ENCODE measurements around the gene TIPIN. TPM values are rescaled to one million over a fixed set of nuclear protein-coding genes. Genes with fewer than 3 reads are reported as not detected.

TIPIN gene
- total RNA-seq, 1 donor from 2014 or later, result 7.0 TPM

- DNase-seq (ENCODE audit: low spot score), result no peak
Measured at GRCh38 chr15:66302489-66303278, 53.8 kb downstream of the TIPIN start.

- no peak for DNase-seq (ENCODE audit: low spot score)
Measured at GRCh38 chr15:66298803-66299251, 57.7 kb downstream of the TIPIN start.

- no peak for DNase-seq (ENCODE audit: low spot score)
Measured at GRCh38 chr15:66296186-66296585, 60.3 kb downstream of the TIPIN start.

- DNase-seq (ENCODE audit: low spot score), result peak; percentile 83
Measured at GRCh38 chr15:66294932-66295235, 61.6 kb downstream of the TIPIN start.

- DNase-seq (ENCODE audit: low spot score), result no peak
Measured at GRCh38 chr15:66294157-66294931, 62.1 kb downstream of the TIPIN start.

GRCh38 chr15:66293419-66294156 is 62.9 kb downstream of the TIPIN start, which contains the start of gene DIS3L:
Gene DIS3L (plus strand): TSS chr15:66293568. CDS start chr15:66293597, 29 bp downstream.
- peak; percentile 68 for DNase-seq (ENCODE audit: low spot score)

- DNase-seq (ENCODE audit: low spot score), result peak; percentile 3
Measured at GRCh38 chr15:66292571-66293418, 63.7 kb downstream of the TIPIN start.

GRCh38 chr15:66291816-66292570 is 64.5 kb downstream of the TIPIN start:
- DNase-seq (ENCODE audit: low spot score), result peak; percentile 59

- no peak for DNase-seq (ENCODE audit: low spot score)
Measured at GRCh38 chr15:66290518-66290917, 66.0 kb downstream of the TIPIN start.

GRCh38 chr15:66290007-66290406 is 66.5 kb downstream of the TIPIN start:
- no peak for DNase-seq (ENCODE audit: low spot score)

- no peak for DNase-seq (ENCODE audit: low spot score)
Measured at GRCh38 chr15:66288551-66289185, 67.8 kb downstream of the TIPIN start.

GRCh38 chr15:66288093-66288492 is 68.4 kb downstream of the TIPIN start:
- DNase-seq (ENCODE audit: low spot score), result no peak

GRCh38 chr15:66287461-66288057 is 68.9 kb downstream of the TIPIN start:
- peak; percentile 70 for DNase-seq (ENCODE audit: low spot score)

Other genes with a start within 250 kb of the TIPIN start
- gene MEGF11, start 102.9 kb downstream of the TIPIN start, total RNA-seq (ENCODE audit: insufficient read depth, low replicate concordance), result 1.9 TPM
- 22.4 TPM for gene DIS3L, start 63.1 kb downstream of the TIPIN start, total RNA-seq (ENCODE audit: insufficient read depth, low replicate concordance)
- 25.8 TPM for gene MAP2K1, start 30.2 kb upstream of the TIPIN start, total RNA-seq (ENCODE audit: insufficient read depth, low replicate concordance)
- gene SNAPC5, start 141.1 kb upstream of the TIPIN start, total RNA-seq (ENCODE audit: insufficient read depth, low replicate concordance), result 7.2 TPM
- gene RPL4, start 148.2 kb upstream of the TIPIN start, total RNA-seq (ENCODE audit: insufficient read depth, low replicate concordance), result 3,940 TPM
- gene ZWILCH, start 148.6 kb upstream of the TIPIN start, total RNA-seq (ENCODE audit: insufficient read depth, low replicate concordance), result 8.4 TPM
- gene LCTL, start 209.3 kb upstream of the TIPIN start, total RNA-seq (ENCODE audit: insufficient read depth, low replicate concordance), result 0.48 TPM

Data from umbilical cord (tissue), 2 donors.